IMR-90 (cell line): ENCODE measurements around the gene ADAM12. TPM values are rescaled to one million over a fixed set of nuclear protein-coding genes. Genes with fewer than 3 reads are reported as not detected.

Experiments
- ATAC-seq: fragments of 200-7000 bp; cut with Tn5 transposase; 2 replicates; pipeline ENCODE4 v1.9.1; 2020; ENCODE audit warnings: low read depth, mild to moderate bottlenecking, moderate library complexity
- BruUV-seq: library from RNA; stranded (reverse); fragments of 400-500 nt; replicated peaks from 2 replicates; lab custom pipeline; 2021; lab: Mats Ljungman, UMichigan
- CTCF ChIA-PET: fragments of 300-600 bp; formaldehyde crosslinking; extraction: SDS; loops from one replicate; lab custom pipeline; 2021; ENCODE audit warnings: antibody characterized with exemption; lab: Yijun Ruan, JAX
- POLR2A ChIA-PET: fragments of 300-600 bp; sonication (Branson Sonifier 250); formaldehyde crosslinking; loops from one replicate; lab custom pipeline; 2022; ENCODE audit warnings: antibody characterized with exemption; ENCODE audit not compliant: unreplicated experiment; lab: Charles Lee
- DNase-seq: peaks from one replicate; pipeline ENCODE4 v3.0.0; 2013
- H2AFZ ChIP-seq: replicated peaks from 2 replicates; pipeline ENCODE3; 2013; ENCODE audit warnings: low read length, mild to moderate bottlenecking; ENCODE audit not compliant: poor library complexity
- H2AK5ac ChIP-seq: 2 replicates; pipeline ENCODE4 v1.6.1; 2013; ENCODE audit warnings: low read depth, low read length, inconsistent platforms
- H2AK9ac ChIP-seq: replicated peaks from 2 replicates; pipeline ENCODE3; 2013; ENCODE audit warnings: mild to moderate bottlenecking, low read depth, low read length, moderate library complexity; ENCODE audit not compliant: poor library complexity
- H2BK120ac ChIP-seq: 2 replicates; pipeline ENCODE4 v1.6.1; 2013; ENCODE audit warnings: low read depth, low read length, inconsistent platforms
- H2BK15ac ChIP-seq: 3 replicates; pipeline ENCODE4 v1.6.1; 2013; ENCODE audit warnings: low read depth, low read length, inconsistent platforms
- H2BK20ac ChIP-seq: 2 replicates; pipeline ENCODE4 v1.6.1; 2013; ENCODE audit warnings: low read depth, mild to moderate bottlenecking, inconsistent platforms, low read length, moderate library complexity
- H2BK5ac ChIP-seq: 2 replicates; pipeline ENCODE4 v1.6.1; 2013; ENCODE audit warnings: mild to moderate bottlenecking, low read depth, low read length, inconsistent platforms; ENCODE audit not compliant: poor library complexity, severe bottlenecking
- H3K14ac ChIP-seq: replicated peaks from 2 replicates; pipeline ENCODE4 v1.6.1; 2013; ENCODE audit warnings: low read depth, low read length, inconsistent platforms
- H3K18ac ChIP-seq: 2 replicates; pipeline ENCODE4 v1.6.1; 2013; ENCODE audit warnings: low read depth, low read length, control low read depth
- H3K23ac ChIP-seq: 2 replicates; pipeline ENCODE4 v1.6.1; 2013; ENCODE audit warnings: low read depth, low read length, inconsistent platforms
- H3K27ac ChIP-seq: 2 replicates; pipeline ENCODE4 v1.5.1; 2013; ENCODE audit warnings: mild to moderate bottlenecking, control low read depth, low read length; ENCODE audit not compliant: insufficient read depth
- H3K27me3 ChIP-seq: 2 replicates; pipeline ENCODE4 v1.6.1; 2013; ENCODE audit warnings: low read length; ENCODE audit not compliant: control insufficient read depth, insufficient read depth
- H3K36me3 ChIP-seq: 2 replicates; pipeline ENCODE4 v1.6.1; 2013; ENCODE audit warnings: low read length, mixed read lengths; ENCODE audit not compliant: control insufficient read depth, insufficient read depth
- H3K4ac ChIP-seq: 2 replicates; pipeline ENCODE4 v1.6.1; 2013; ENCODE audit warnings: low read depth, low read length, inconsistent platforms
- H3K4me1 ChIP-seq: 2 replicates; pipeline ENCODE4 v1.6.1; 2013; ENCODE audit warnings: low read length, mixed read lengths; ENCODE audit not compliant: control insufficient read depth, insufficient read depth
- H3K4me2 ChIP-seq: 2 replicates; pipeline ENCODE4 v1.6.1; 2013; ENCODE audit warnings: low read depth, mild to moderate bottlenecking, control low read depth, low read length, moderate library complexity
- H3K4me3 ChIP-seq: 2 replicates; pipeline ENCODE4 v1.5.1; 2013; ENCODE audit warnings: low read depth, mild to moderate bottlenecking, control low read depth, low read length, moderate library complexity; ENCODE audit not compliant: insufficient read depth
- H3K56ac ChIP-seq: 2 replicates; pipeline ENCODE4 v1.6.1; 2013; ENCODE audit warnings: low read length, inconsistent platforms; ENCODE audit not compliant: insufficient read depth; ENCODE audit errors: extremely low read depth
- H3K79me1 ChIP-seq, 2 experiments: 2 replicates each; pipeline ENCODE4 v1.6.1; 2013; ENCODE audit warnings: low read length in 2 of 2, inconsistent platforms in 1 of 2, low read depth in 1 of 2
- H3K9ac ChIP-seq: 2 replicates; pipeline ENCODE4 v1.6.1; 2013; ENCODE audit warnings: low read depth, low read length, control low read depth
- H3K9me1 ChIP-seq: 2 replicates; pipeline ENCODE4 v1.6.1; 2013; ENCODE audit warnings: low read length, inconsistent platforms; ENCODE audit not compliant: insufficient read depth
- H3K9me3 ChIP-seq: 2 replicates; pipeline ENCODE4 v1.6.1; 2013; ENCODE audit warnings: low read length; ENCODE audit not compliant: control insufficient read depth, insufficient read depth
- H4K20me1 ChIP-seq: 2 replicates; pipeline ENCODE4 v1.6.1; 2013; ENCODE audit warnings: low read length, inconsistent platforms; ENCODE audit not compliant: insufficient read depth
- H4K5ac ChIP-seq: 2 replicates; pipeline ENCODE4 v1.6.1; 2013; ENCODE audit warnings: mild to moderate bottlenecking, low read depth, low read length, control low read depth
- H4K8ac ChIP-seq, 2 experiments: 2 replicates each; pipeline ENCODE4 v1.6.1; 2013; ENCODE audit warnings: low read depth in 2 of 2, low read length in 2 of 2, control low read depth in 1 of 2, inconsistent platforms in 1 of 2
- H4K91ac ChIP-seq: 2 replicates; pipeline ENCODE4 v1.6.1; 2013; ENCODE audit warnings: low read depth, low read length, inconsistent platforms; ENCODE audit not compliant: insufficient read depth
- BHLHE40 ChIP-seq: fragments of 150-350 bp; IDR thresholded peaks from 2 replicates; pipeline ENCODE4 v1.6.1; 2016; ENCODE audit warnings: mild to moderate bottlenecking, low read depth, low read length
- CEBPB ChIP-seq: IDR thresholded peaks from 2 replicates; pipeline ENCODE4 v1.6.1; 2012; ENCODE audit warnings: low read depth, low read length, improper control_type of control experiment
- FOS ChIP-seq: fragments of 150-350 bp; IDR thresholded peaks from 2 replicates; pipeline ENCODE4 v1.6.1; 2016; ENCODE audit warnings: low read depth, low read length
- MAFK ChIP-seq: IDR thresholded peaks from 2 replicates; pipeline ENCODE4 v1.6.1; 2012; ENCODE audit warnings: low read depth, low read length, improper control_type of control experiment
- MXI1 ChIP-seq: IDR thresholded peaks from 2 replicates; pipeline ENCODE4 v1.6.1; 2012; ENCODE audit warnings: low read depth, mild to moderate bottlenecking, low read length, moderate library complexity, borderline replicate concordance
- NFE2L2 ChIP-seq: fragments of 150-350 bp; IDR thresholded peaks from 2 replicates; pipeline ENCODE4 v1.6.1; 2016; ENCODE audit warnings: low read depth, mild to moderate bottlenecking, low read length
- POLR2A ChIP-seq: IDR thresholded peaks from 2 replicates; pipeline ENCODE4 v1.6.1; 2012; ENCODE audit warnings: mild to moderate bottlenecking, low read depth, low read length
- RAD21 ChIP-seq: IDR thresholded peaks from 2 replicates; pipeline ENCODE4 v1.6.1; 2012; ENCODE audit warnings: low read length, improper control_type of control experiment
- RCOR1 ChIP-seq: IDR thresholded peaks from 2 replicates; pipeline ENCODE4 v1.6.1; 2012; ENCODE audit warnings: mild to moderate bottlenecking, low read length, improper control_type of control experiment; ENCODE audit not compliant: insufficient replicate concordance
- RFX5 ChIP-seq: IDR thresholded peaks from 2 replicates; pipeline ENCODE4 v1.8.0; 2012; ENCODE audit warnings: low read depth, mild to moderate bottlenecking, low read length, moderate library complexity
- SMC3 ChIP-seq: fragments of 150-350 bp; IDR thresholded peaks from 2 replicates; pipeline ENCODE4 v1.6.1; 2016; ENCODE audit warnings: low read depth, mild to moderate bottlenecking, antibody characterized with exemption, low read length, moderate library complexity
- WGBS, 2 experiments: methylation state at CpG; one replicate each; pipeline versions ENCODE4 v1.1.5 to v1.1.7; 2013; ENCODE audit warnings: missing lambda C conversion rate in 2 of 2; ENCODE audit not compliant: insufficient read length in 1 of 2; ENCODE audit errors: extremely low coverage in 2 of 2; 5-methylcytosine and 5-hydroxymethylcytosine counted together
- dilution Hi-C: fragments of 300-500 bp; cut with HindIII; formaldehyde crosslinking; loops from one replicate; pipeline ENCODE4 v1.14.3; 2018; ENCODE audit warnings: low sequenced_read_pairs; ENCODE audit not compliant: unreplicated experiment
- in situ Hi-C: fragments of 300-500 bp; cut with MboI; formaldehyde crosslinking; loops from 3 replicates; pipeline ENCODE4 v1.14.3; 2019; ENCODE audit warnings: low sequenced_read_pairs, inconsistent platforms, mixed read lengths
- intact Hi-C: fragments of 100-400 bp; cut with micrococcal nuclease; formaldehyde crosslinking; loops from 2 replicates; pipeline ENCODE4 v1.10.0; 2022
- polyA plus RNA-seq, 3 experiments: library from polyadenylated mRNA; depleted of rRNA; stranded (reverse); fragments of >200 nt; gene quantifications; 2 replicates each; pipeline ENCODE4 v1.2.3, GENCODE V29; 2012; ENCODE audit warnings: low replicate concordance in 1 of 3
- total RNA-seq: library from RNA; depleted of rRNA; stranded (reverse); fragments of >200 nt; gene quantifications from 2 replicates; pipeline ENCODE4 v1.2.3, GENCODE V29; 2012
- TF ChIP-seq, protein P1 (sequence below): conservative IDR thresholded peaks from 2 replicates; pipeline ENCODE4 v1.5.1; 2012; ENCODE audit warnings: mild to moderate bottlenecking, low read depth, low read length, improper control_type of control experiment
- TF ChIP-seq, protein P2 (sequence below): fragments of 150-350 bp; IDR thresholded peaks from 2 replicates; pipeline ENCODE4 v1.6.1; 2017; ENCODE audit warnings: mild to moderate bottlenecking, antibody characterized with exemption, low read length, low read depth
- TF ChIP-seq, protein P3 (sequence below): fragments of 150-350 bp; IDR thresholded peaks from 2 replicates; pipeline ENCODE4 v1.6.1; 2016; ENCODE audit warnings: low read depth, mild to moderate bottlenecking, low read length, moderate library complexity, borderline replicate concordance

ADAM12 gene
- total and polyA plus RNA-seq, 2 of the 4 experiments (the other 2 are of a cell fraction) = 9.6 to 10.2 TPM

DNA sequence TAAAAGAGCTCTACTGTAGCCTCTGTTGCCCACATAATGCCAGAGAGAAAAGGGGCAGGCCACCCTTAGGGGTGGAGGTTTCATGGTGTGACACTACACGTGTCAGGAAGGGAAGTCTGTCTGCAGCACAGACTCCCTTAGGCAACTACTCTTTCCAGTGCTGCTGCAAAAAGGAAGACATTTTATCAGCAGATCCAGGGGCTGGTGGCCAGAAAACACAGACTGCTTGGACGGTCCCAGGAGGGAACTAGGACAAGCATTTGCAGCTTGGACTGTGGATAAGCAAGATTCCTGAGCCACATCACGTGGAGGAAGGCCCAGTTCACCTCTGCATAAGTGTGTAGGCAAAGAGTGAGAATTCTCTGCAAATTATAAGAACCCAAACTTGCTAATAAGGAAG, 271.1 kb downstream of the ADAM12 start:
- no peak overlapping the region for H3K18ac ChIP-seq
- ATAC-seq (no peak), DNase-seq (no peak)
- no peak overlapping the region for H3K56ac ChIP-seq
- no peak overlapping the region for H2AFZ ChIP-seq
- no TSS peak for BruUV-seq
- TF ChIP-seq RCOR1 = no peak
- TF ChIP-seq CEBPB = no peak
- TF ChIP-seq, protein P1, sequence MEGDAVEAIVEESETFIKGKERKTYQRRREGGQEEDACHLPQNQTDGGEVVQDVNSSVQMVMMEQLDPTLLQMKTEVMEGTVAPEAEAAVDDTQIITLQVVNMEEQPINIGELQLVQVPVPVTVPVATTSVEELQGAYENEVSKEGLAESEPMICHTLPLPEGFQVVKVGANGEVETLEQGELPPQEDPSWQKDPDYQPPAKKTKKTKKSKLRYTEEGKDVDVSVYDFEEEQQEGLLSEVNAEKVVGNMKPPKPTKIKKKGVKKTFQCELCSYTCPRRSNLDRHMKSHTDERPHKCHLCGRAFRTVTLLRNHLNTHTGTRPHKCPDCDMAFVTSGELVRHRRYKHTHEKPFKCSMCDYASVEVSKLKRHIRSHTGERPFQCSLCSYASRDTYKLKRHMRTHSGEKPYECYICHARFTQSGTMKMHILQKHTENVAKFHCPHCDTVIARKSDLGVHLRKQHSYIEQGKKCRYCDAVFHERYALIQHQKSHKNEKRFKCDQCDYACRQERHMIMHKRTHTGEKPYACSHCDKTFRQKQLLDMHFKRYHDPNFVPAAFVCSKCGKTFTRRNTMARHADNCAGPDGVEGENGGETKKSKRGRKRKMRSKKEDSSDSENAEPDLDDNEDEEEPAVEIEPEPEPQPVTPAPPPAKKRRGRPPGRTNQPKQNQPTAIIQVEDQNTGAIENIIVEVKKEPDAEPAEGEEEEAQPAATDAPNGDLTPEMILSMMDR = no peak
- TF ChIP-seq POLR2A = no peak
- no peak for TF ChIP-seq FOS
- TF ChIP-seq, protein P2, sequence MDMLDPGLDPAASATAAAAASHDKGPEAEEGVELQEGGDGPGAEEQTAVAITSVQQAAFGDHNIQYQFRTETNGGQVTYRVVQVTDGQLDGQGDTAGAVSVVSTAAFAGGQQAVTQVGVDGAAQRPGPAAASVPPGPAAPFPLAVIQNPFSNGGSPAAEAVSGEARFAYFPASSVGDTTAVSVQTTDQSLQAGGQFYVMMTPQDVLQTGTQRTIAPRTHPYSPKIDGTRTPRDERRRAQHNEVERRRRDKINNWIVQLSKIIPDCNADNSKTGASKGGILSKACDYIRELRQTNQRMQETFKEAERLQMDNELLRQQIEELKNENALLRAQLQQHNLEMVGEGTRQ = no peak
- no peak for TF ChIP-seq MXI1
- no peak for TF ChIP-seq MAFK
- no peak for TF ChIP-seq RAD21
- TF ChIP-seq NFE2L2 = no peak
- TF ChIP-seq BHLHE40 = no peak
- TF ChIP-seq, protein P3, sequence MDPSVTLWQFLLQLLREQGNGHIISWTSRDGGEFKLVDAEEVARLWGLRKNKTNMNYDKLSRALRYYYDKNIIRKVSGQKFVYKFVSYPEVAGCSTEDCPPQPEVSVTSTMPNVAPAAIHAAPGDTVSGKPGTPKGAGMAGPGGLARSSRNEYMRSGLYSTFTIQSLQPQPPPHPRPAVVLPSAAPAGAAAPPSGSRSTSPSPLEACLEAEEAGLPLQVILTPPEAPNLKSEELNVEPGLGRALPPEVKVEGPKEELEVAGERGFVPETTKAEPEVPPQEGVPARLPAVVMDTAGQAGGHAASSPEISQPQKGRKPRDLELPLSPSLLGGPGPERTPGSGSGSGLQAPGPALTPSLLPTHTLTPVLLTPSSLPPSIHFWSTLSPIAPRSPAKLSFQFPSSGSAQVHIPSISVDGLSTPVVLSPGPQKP = no peak
- TF ChIP-seq SMC3 = no peak
- TF ChIP-seq RFX5 = no peak
- CTCF ChIA-PET = no interaction called here
- no peak overlapping the region for H2BK20ac ChIP-seq
- H3K4ac ChIP-seq = no peak overlapping the region
- H3K9me3 ChIP-seq = no peaks in the 10 kb centered on the region
- H3K4me3 ChIP-seq = no peak overlapping the region
- H4K91ac ChIP-seq = no peak overlapping the region
- dilution Hi-C loops = no loop called here
- H2BK5ac ChIP-seq = no peak overlapping the region
- in situ Hi-C loops = no loop called here
- H3K27ac ChIP-seq = no peak overlapping the region
- no peak overlapping the region for H3K14ac ChIP-seq
- POLR2A ChIA-PET = no interaction called here
- H4K5ac ChIP-seq = no peak overlapping the region
- no peaks in the 10 kb centered on the region for H3K36me3 ChIP-seq
- H2BK15ac ChIP-seq = no peak overlapping the region
- H4K20me1 ChIP-seq = no peaks in the 10 kb centered on the region
- no peak overlapping the region for H3K9ac ChIP-seq
- no peak overlapping the region for H4K8ac ChIP-seq
- H3K27me3 ChIP-seq = no peaks in the 10 kb centered on the region
- intact Hi-C loops = no loop called here
- 0 out of 2 replicates have a peak, but pooled peaks cover 2% of the 10 kb centered on the region for H3K4me1 ChIP-seq
- 0 out of 2 replicates have a peak, but pooled peaks cover 5% of the 10 kb centered on the region for H3K9me1 ChIP-seq
- no peak overlapping the region for H2BK120ac ChIP-seq
- 80% methylated on average over 1 of the region's 3 CpGs; no CpG with 5 or more reads in 1 of the 2 experiments for WGBS, 2 experiments
- H3K23ac ChIP-seq = no peak overlapping the region
- no peak overlapping the region for H2AK9ac ChIP-seq
- no peaks in the 10 kb centered on the region for H3K79me1 ChIP-seq
- H3K4me2 ChIP-seq = no peak overlapping the region
- no peak overlapping the region for H2AK5ac ChIP-seq
